NK-92 treated with Interleukin-12 subunit alpha and Interleukin-12 subunit beta, amount 100 ng/mL, for 24 hours (cell line): Measurements from ENCODE around the gene CTU2.

Experiments used
- DNase-seq: peaks from one replicate; lab custom pipeline; 2025; lab: John Stamatoyannopoulos, UW

Gene CTU2

GRCh38 chr16:88743693-88744576, 37.6 kb downstream of the CTU2 start:
- peak; percentile 19 for DNase-seq

GRCh38 chr16:88744577-88745521, 38.5 kb downstream of the CTU2 start:
- no peak for DNase-seq

GRCh38 chr16:88746506-88746905, 40.2 kb downstream of the CTU2 start:
- no peak for DNase-seq

- no peak for DNase-seq
Observed at GRCh38 chr16:88747588-88748301, 41.4 kb downstream of the CTU2 start.

- no peak for DNase-seq
Observed at GRCh38 chr16:88748364-88748763, 42.1 kb downstream of the CTU2 start.

GRCh38 chr16:88749358-88749757, 43.1 kb downstream of the CTU2 start:
- no peak for DNase-seq

- DNase-seq: no peak
Observed at GRCh38 chr16:88750854-88751253, 44.6 kb downstream of the CTU2 start.

- no peak for DNase-seq
Observed at GRCh38 chr16:88752386-88753002, 46.2 kb downstream of the CTU2 start.

GRCh38 chr16:88753191-88753590, 46.9 kb downstream of the CTU2 start:
- no peak for DNase-seq

- no peak for DNase-seq
Observed at GRCh38 chr16:88753602-88754001, 47.3 kb downstream of the CTU2 start.

- no peak for DNase-seq
Observed at GRCh38 chr16:88754109-88754911, 48.0 kb downstream of the CTU2 start.

GRCh38 chr16:88754912-88755744, 48.8 kb downstream of the CTU2 start:
- DNase-seq: no peak

- no peak for DNase-seq
Observed at GRCh38 chr16:88755745-88756443, 49.6 kb downstream of the CTU2 start.

- DNase-seq: no peak
Observed at GRCh38 chr16:88758227-88758943, 52.1 kb downstream of the CTU2 start.

GRCh38 chr16:88758944-88759244, 52.6 kb downstream of the CTU2 start:
- DNase-seq: no peak

- DNase-seq: no peak
Observed at GRCh38 chr16:88759245-88759975, 53.1 kb downstream of the CTU2 start.

- no peak for DNase-seq
Observed at GRCh38 chr16:88759976-88760350, 53.7 kb downstream of the CTU2 start.
